GM18907 (cell line): ENCODE results near the gene SHISA8.

ENCODE experiments used
- ATAC-seq: cut with Tn5 transposase; IDR thresholded peaks from one replicate; pipeline ENCODE4 v1.9.1; 2021; ENCODE audit warnings: mild to moderate bottlenecking, moderate library complexity; ENCODE audit not compliant: unreplicated experiment

The SHISA8 gene

DNA sequence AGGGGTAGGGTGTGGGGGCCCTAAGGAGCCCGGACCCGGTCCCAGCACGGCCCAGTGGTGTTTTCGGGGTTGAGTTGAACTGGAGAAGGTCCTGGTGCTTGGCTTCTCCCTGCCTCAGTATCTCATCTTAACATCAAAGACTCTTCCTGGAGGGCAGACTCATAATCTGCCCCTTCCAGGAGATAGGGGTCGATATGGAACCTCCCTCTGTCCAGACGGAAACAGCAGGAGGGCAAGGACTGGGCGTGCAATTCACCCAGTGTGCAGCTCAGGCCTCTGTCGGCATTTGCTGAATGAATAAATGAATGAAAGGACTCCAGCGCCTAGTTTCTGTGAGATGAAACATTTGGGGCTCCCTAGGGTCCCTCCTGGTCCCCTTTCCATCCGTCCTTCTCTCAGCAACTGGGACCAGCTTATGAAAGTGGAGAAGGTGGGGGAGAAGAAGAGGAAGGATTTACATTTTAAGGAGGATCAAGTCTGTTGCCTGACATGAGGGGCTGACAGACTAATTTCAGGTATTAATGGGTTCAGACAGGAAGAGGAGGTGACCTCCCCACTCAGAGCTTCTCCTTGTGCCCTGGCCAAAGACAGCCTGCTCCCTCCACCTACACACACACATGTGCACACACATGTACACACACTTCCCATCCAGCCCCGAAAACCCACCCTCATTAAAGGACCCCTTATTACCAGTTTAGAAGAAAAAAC lies 1.1 kb upstream of the SHISA8 start:
- no peak for ATAC-seq

GRCh38 chr22:41914611-41915034 lies 251 bp downstream of the SHISA8 start:
- ATAC-seq: no peak

GRCh38 chr22:41913842-41914534 lies 886 bp downstream of the SHISA8 start:
- ATAC-seq: no peak

GRCh38 chr22:41913040-41913719 lies 1.7 kb downstream of the SHISA8 start:
- ATAC-seq: no peak

- no peak for ATAC-seq
Measured at GRCh38 chr22:41912338-41913039, 2.4 kb downstream of the SHISA8 start.

- no peak for ATAC-seq
Measured at GRCh38 chr22:41911001-41911611, 3.8 kb downstream of the SHISA8 start.

DNA sequence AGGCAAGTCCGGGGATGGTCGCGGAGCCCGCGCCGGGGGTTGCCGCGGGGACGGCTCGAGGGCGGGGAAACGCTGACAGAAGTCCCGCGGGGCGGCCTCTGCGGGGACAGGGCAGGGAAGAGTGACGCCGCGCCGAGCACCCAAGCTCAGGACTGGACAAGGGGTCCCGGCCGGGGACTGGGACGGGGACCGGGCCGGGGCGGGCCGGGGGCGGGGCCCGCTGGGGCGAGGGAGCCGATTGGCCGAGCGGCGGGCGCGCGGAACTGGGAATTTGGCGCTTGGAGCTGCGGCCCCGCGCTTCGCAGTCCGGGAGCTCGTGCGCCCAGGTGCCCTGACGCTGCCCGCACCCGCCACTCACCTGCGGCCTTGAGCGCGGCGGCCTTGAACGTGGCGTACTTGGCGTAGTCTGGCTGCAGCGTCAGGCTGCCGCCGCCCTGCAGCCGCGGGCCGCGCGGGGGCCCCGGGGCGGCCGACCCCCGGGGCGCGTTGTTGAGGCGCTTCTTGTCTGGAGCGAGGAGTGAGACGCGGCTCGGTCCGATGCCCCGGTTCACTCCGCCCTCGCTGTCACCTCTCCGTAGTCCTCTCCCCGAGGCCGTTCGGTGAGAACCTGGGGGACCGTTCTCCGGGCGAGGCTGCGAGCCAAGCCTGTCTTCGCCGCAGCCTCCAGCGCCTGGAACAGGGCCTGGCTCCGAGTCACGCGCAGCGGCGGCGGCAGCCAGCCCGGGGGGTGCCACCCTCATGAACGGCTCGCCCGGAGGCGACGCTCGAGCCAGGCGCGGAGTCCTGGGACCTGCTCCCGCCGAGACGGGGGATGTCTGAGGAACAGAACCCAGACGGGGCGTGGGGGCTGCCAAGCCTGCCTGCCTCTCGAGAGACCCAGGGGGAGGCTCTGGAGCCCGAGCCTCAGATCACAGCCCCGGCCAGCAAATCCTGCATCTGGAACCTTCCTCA lies 4.5 kb downstream of the SHISA8 start:
- no peak for ATAC-seq

DNA sequence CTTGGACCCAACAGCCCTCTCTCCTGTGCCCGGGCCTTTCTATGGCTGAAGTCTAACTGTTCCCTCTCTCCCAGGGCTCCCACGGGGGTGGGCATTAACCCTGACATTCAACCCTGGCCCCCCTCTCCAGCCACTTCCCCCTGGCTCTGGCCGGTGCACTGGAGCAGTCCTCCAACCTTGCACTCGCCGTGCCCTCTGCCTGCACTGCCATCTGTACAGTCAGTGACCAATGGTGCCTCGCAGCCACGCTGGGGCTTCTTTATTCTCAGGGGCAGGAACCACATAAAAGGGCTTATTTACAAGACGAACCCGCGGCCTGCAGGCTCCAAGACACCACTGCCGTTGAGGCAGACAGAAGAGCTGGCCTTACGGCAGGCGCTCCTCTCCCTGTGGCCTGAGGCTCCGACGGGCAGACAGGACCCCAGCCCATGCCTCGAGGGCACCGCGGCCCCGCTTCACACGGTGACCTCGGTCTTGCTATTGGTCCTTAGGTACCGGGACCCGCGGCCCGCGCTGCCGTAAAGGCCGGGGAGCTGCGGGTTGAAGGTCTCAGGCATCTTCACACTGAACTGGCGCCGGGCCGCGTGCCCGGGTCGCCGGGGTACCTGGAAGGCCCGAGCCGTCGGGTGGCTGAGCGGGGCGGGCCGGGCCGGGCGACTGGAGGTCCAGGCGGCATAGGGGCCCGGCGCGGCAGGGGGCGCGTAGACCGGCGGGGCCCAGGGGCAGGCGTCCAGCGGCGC lies 5.4 kb downstream of the SHISA8 start:
- no peak for ATAC-seq

GRCh38 chr22:41908411-41909309 lies 6.2 kb downstream of the SHISA8 start:
- no peak for ATAC-seq

GRCh38 chr22:41907436-41908401 lies 7.2 kb downstream of the SHISA8 start:
- ATAC-seq: no peak

- ATAC-seq: no peak
Measured at GRCh38 chr22:41906822-41907221, 8.1 kb downstream of the SHISA8 start.

GRCh38 chr22:41905411-41906202 lies 9.3 kb downstream of the SHISA8 start:
- ATAC-seq: no peak

DNA sequence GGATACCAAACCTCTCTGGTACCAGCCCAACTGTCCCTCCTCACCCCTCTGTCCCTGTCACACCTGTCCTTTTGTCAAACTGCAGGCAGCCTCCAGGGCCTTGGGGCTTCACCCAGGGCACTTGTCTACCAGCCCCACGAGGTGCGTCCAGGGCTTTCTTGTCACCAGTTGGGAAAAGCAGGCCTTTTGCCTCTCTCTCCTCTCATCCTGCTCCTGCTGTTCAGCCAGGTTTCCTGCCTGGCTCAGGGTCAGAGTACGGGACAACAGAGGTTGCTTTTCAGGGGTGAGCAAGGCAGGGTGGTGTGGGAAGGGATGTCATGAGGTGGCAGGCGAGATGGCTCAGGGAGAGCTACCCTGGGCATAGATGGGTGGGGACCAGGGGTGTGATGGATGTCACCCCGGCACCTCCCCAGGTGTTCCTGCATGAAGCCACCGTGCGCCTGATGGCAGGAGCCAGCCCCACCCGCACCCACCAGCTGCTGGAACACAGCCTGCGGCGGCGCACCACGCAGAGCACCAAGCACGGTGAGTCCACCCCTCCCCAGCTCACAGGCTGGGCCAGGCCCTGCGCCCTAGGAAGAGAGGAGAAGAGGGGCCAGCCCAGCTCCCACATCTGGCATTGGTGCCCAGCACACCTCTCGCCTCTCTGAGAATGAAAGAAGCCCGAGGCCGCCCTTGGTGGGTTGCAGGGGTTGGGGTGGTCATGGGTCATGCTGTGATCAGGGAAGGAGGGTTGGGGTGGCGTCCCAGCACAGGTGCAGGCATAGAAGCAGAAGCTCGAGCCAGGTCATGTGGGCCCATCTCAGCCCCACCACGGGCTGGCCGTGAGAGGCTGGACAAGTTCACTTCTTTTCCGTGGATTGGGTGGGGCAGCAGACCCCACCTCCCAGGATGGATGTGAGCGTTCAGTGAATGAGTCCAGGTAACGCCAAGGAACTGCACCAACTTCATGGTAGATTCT lies 10.1 kb downstream of the SHISA8 start:
- ATAC-seq: no peak

GRCh38 chr22:41902932-41903421 lies 11.9 kb downstream of the SHISA8 start:
- ATAC-seq: no peak

DNA sequence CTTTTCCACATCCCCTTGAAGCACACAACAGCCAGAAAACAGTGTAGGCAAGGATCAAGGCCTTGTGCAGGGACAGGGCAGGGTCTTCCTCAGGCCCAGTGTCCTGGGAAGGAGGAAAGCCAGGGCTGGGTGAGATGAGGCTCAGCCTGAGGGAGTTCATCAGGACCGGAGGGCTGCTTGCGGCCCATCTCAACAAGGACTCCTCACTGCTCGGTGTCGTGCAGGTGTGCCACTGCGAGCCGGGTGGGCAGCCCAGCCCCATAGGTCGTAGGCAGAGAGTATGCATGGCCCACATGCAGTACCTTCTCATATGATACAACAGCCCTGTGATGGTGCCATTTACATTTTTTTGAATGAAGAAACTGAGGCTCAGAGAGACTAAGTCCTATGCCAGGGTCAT lies 12.9 kb downstream of the SHISA8 start:
- no peak for ATAC-seq
